Peyer's patch (tissue), 4 donors: ENCODE measurements around the gene UCK2. TPM values are rescaled to one million over a fixed set of nuclear protein-coding genes. Genes with fewer than 3 reads are reported as not detected.

Experiments used
- DNase-seq, 3 donors: peaks; one replicate each; pipeline ENCODE4 v3.0.0-alpha.2; 2017 to 2019
- H3K27ac ChIP-seq, 4 donors: fragments of 200-600 bp; sonication (generic); one replicate each; pipeline ENCODE4 v1.5.1; 2016 to 2019
- H3K27me3 ChIP-seq, 2 donors: fragments of 200-600 bp; sonication (generic); one replicate each; pipeline ENCODE4 v1.5.1; 2019
- H3K36me3 ChIP-seq, 3 donors: fragments of 200-600 bp; sonication (generic); one replicate each; pipeline ENCODE4 v1.5.1; 2016 to 2019
- H3K4me1 ChIP-seq, 4 donors: fragments of 200-600 bp; sonication (generic); one replicate each; pipeline ENCODE4 v1.5.1; 2016 to 2019
- H3K4me3 ChIP-seq, 4 donors: fragments of 200-600 bp; sonication (generic); 1 replicate in 3 of 4; 2 replicates in 1 of 4; pipeline ENCODE4 v1.5.1; 2016 to 2019; ENCODE audit warnings: mild to moderate bottlenecking in 1 of 4
- H3K9me3 ChIP-seq, 4 donors: fragments of 200-600 bp; sonication (generic); one replicate each; pipeline ENCODE4 v1.5.1; 2016 to 2019; ENCODE audit warnings: mild to moderate bottlenecking in 1 of 4
- POLR2A ChIP-seq, 2 donors: fragments of 450-650 bp; IDR thresholded peaks; one replicate each; pipeline ENCODE4 v1.5.1; 2017; ENCODE audit warnings: antibody characterized with exemption in 2 of 2, mild to moderate bottlenecking in 2 of 2, moderate library complexity in 2 of 2
- total RNA-seq, 4 donors: library from RNA; depleted of rRNA; stranded (reverse); fragments of >200 nt; gene quantifications; one replicate each; pipeline ENCODE4 v1.1.0, GENCODE V29; 2016
- TF ChIP-seq, protein P1 (sequence below), 6 experiments: fragments of 450-650 bp in 4 of 6; fragments of 200-600 bp in 2 of 6; sonication (generic) in 1 of 6; IDR thresholded peaks; one replicate each; pipeline ENCODE4 v1.5.1; 2017 to 2019; ENCODE audit warnings: antibody characterized with exemption in 6 of 6, mild to moderate bottlenecking in 3 of 6, moderate library complexity in 1 of 6

UCK2 gene
- total RNA-seq, 4 donors from 2014 or later = 36.3 to 117 (median 84.7) TPM

DNA sequence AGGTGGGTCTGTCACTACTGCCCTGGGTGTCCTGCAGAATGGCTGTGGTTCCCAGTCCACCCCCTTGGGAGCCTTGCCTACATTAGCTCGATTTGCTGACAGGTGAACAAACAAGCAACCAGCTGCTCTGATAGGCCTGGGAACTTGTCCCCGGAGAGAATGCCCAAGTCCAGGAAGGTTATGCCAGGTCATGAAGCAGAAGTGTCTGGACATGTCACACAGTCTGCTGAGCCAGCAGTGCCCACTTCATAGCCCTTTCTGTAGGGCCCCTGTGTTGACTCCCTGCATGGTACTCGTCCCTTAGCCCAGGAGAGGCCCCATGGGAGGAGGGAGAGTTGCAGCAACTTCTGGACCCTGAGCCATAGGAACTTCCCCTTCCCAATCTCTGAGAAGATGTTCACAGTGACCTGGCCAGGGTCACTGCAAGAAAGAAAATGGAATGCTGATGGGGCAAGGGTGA is 31.0 kb downstream of the UCK2 start:
- Histone ChIP-seq H3K4me1 (peaks cover 0 to 55% (median 8%) of the 10 kb centered on the region in 4 donors), H3K27me3 (no peaks in the 10 kb centered on the region), H3K27ac (peak overlapping the region in 3 of 4 donors; percentile 41 to 84 (median 76)), H3K36me3 (no peaks in the 10 kb centered on the region), H3K9me3 (no peaks in the 10 kb centered on the region), H3K4me3 (peak overlapping the region in 1 of 4 donors; percentile 12)
- TF ChIP-seq, protein P1, sequence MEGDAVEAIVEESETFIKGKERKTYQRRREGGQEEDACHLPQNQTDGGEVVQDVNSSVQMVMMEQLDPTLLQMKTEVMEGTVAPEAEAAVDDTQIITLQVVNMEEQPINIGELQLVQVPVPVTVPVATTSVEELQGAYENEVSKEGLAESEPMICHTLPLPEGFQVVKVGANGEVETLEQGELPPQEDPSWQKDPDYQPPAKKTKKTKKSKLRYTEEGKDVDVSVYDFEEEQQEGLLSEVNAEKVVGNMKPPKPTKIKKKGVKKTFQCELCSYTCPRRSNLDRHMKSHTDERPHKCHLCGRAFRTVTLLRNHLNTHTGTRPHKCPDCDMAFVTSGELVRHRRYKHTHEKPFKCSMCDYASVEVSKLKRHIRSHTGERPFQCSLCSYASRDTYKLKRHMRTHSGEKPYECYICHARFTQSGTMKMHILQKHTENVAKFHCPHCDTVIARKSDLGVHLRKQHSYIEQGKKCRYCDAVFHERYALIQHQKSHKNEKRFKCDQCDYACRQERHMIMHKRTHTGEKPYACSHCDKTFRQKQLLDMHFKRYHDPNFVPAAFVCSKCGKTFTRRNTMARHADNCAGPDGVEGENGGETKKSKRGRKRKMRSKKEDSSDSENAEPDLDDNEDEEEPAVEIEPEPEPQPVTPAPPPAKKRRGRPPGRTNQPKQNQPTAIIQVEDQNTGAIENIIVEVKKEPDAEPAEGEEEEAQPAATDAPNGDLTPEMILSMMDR (IDR thresholded peaks at IDR 0.05) = no peak
- no peak for TF ChIP-seq POLR2A (IDR thresholded peaks at IDR 0.05)
- peak in 1 of 3 donors; percentile 61 for DNase-seq

GRCh38 chr1:165858967-165859845 is 31.8 kb downstream of the UCK2 start:
- peaks cover 0 to 55% (median 8%) of the 10 kb centered on the region in 4 donors for H3K4me1 ChIP-seq
- no peaks in the 10 kb centered on the region for H3K27me3 ChIP-seq
- TF ChIP-seq, protein P1 (IDR thresholded peaks at IDR 0.05) = no peak
- TF ChIP-seq POLR2A (IDR thresholded peaks at IDR 0.05) = no peak
- H3K36me3 ChIP-seq = no peaks in the 10 kb centered on the region
- no peaks in the 10 kb centered on the region for H3K9me3 ChIP-seq
- peak overlapping the region in 3 of 4 donors; percentile 41 to 84 (median 76) for H3K27ac ChIP-seq
- DNase-seq = no peak
- peak overlapping the region in 1 of 4 donors; percentile 11 for H3K4me3 ChIP-seq

DNA sequence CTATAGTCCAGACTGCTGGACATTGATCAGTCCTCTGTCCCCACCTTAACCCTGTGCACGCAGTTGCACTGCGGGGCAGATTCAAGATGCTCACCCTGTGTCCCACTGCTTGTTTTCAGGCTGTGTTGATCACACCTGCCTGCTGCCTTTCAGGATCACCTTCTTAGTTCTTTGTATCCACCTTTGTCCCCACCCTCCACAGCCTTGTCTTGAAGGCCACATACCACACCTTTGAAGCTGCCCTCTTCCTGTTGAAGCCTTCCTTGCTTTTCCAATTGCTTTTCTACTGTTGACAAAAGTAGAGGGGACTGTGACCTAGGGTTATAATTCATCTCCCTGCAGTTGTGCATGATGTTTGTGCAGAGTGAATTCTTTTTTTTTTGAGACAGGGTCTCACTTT is 32.7 kb downstream of the UCK2 start:
- Histone ChIP-seq H3K27me3 (no peaks in the 10 kb centered on the region), H3K36me3 (no peaks in the 10 kb centered on the region), H3K4me1 (peaks cover 0 to 55% (median 8%) of the 10 kb centered on the region in 4 donors), H3K4me3 (no peak overlapping the region), H3K9me3 (no peaks in the 10 kb centered on the region), H3K27ac (peak overlapping the region in 3 of 4 donors; percentile 41 to 84 (median 76))
- DNase-seq = peak in 1 of 3 donors; percentile 65
- TF ChIP-seq, protein P1 (IDR thresholded peaks at IDR 0.05) = no peak
- TF ChIP-seq POLR2A (IDR thresholded peaks at IDR 0.05) = no peak

- H3K4me1 ChIP-seq = peaks cover 0 to 46% (median 6%) of the 10 kb centered on the region in 4 donors
- no peaks in the 10 kb centered on the region for H3K36me3 ChIP-seq
- H3K27ac ChIP-seq = peak overlapping the region in 1 of 4 donors; percentile 23
- H3K9me3 ChIP-seq = no peaks in the 10 kb centered on the region
- DNase-seq = no peak
- no peak overlapping the region for H3K4me3 ChIP-seq
- TF ChIP-seq, protein P1 (IDR thresholded peaks at IDR 0.05) = no peak
- H3K27me3 ChIP-seq = no peaks in the 10 kb centered on the region
Measured at GRCh38 chr1:165861911-165862310, 34.5 kb downstream of the UCK2 start.

GRCh38 chr1:165862448-165862847 is 35.0 kb downstream of the UCK2 start:
- Histone ChIP-seq H3K4me3 (no peak overlapping the region), H3K27me3 (no peaks in the 10 kb centered on the region), H3K36me3 (no peaks in the 10 kb centered on the region), H3K4me1 (peaks cover 0 to 41% (median 5%) of the 10 kb centered on the region in 4 donors), H3K9me3 (no peaks in the 10 kb centered on the region), H3K27ac (peak overlapping the region in 1 of 4 donors; percentile 23)
- DNase-seq = no peak
- TF ChIP-seq POLR2A (IDR thresholded peaks at IDR 0.05) = no peak
- TF ChIP-seq, protein P1 (IDR thresholded peaks at IDR 0.05) = no peak
